A549 treated with AZD9567 at 1 μM for 4 hours (cell line): ENCODE data around the gene SDHA. TPM values are rescaled to one million over a fixed set of nuclear protein-coding genes. Genes with fewer than 3 reads are reported as not detected.

ENCODE experiments used
- total RNA-seq: library from RNA; stranded (reverse); fragments of 200-300 nt; extraction: Qiagen RNA extraction; gene quantifications from 5 replicates; pipeline ENCODE4 v1.2.3, GENCODE V29; 2022; ENCODE audit not compliant: insufficient read depth

SDHA gene
- total RNA-seq: 122 to 131 TPM (median 127 TPM) in 5 replicates

DNA sequence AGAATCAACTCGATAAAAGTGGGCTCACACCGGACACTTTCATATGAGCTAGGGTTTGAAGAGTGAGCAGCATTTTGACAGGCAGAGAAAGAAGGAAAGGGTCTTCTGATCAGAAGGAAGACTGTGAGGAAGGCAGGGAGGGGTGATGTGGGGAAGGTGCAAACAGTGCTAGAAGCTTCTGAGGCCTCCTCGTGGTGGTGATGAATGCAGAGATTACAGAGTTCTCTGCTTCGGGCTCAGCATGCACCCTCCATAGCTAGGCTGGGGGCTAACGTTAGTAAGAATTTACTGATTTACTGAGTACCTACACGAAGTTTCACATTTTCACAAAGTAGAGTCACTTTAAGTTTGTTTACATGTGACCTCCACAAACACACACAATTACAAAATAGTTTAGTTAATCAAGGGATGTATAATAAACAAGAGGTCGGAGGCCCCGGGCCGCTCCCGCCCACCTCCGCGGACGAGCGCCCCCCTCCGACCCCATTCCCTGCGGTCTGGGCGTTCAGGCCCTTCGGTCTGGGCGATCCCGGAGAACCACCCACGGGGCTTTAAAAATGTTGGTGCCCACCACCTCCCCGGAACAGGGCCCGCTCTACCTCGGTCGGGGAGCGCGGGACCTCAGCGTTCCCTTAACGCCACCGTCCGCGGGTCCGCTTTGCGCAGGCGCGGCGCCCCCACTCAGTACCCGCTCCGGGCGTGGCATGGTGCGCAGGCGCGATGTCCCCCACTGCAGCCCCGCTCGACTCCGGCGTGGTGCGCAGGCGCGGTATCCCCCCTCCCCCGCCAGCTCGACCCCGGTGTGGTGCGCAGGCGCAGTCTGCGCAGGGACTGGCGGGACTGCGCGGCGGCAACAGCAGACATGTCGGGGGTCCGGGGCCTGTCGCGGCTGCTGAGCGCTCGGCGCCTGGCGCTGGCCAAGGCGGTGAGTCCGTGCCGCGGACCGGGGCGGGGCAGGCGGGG, at the start of gene SDHA, which contains the start of gene CCDC127:
TSS of gene SDHA (plus strand) at position 827 of the 963 bp plus-strand sequence. CDS start at position 863, 36 bp downstream.
TSS of gene CCDC127 (minus strand) at position 660 of the 963 bp plus-strand sequence. CDS start 1,304 bp downstream, outside the sequence.

DNA sequence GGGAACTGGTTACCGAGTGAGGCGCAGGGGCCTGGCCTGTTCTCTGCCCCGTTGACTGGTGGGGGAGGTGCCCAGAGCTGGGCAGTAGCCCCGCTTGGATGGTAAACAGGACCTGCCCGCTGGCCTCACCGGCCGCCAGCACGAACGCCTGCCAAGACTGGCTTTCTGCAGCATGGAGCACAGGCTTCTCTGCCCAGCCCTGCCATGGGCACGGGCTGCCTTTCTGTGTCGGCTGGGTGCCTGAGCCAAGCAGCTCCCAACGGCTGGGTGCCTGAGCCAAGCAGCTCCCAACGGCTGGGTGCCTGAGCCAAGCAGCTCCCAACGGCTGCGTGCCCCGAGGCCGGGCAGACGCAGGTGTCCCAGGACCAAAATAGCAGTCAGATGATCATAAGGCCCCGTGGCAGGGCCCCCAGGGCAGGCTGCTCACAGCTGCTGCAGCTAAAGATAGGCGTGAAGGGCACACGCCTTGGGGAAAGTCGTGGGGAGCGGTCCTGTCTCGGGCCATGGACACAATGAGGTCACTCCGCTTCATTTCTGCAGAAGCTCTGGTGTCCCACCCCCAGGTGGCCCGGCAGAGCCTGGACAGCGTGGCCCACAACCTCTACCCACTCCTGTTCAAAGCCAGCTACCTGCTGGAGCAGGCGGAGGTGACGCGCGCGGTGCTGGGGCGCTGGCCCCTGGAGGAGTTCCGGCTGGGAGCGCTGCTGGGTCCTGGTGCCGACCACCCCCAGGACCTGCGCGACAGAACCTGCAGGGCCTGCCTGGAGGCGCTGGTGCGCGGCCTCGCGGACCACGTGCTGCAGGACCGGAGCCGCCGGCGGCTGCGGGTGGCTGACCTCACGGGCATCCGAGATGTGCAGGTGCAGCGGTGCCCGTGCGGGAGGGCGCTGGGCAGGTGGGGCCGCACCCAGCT, 26.8 kb upstream of the SDHA start, which contains the start of gene LRRC14B:
TSS of gene LRRC14B (plus strand) at position 460 of the 913 bp plus-strand sequence. CDS start at position 504, 44 bp downstream.

Other genes starting within 250 kb of the SDHA start
- gene PLEKHG4B, start 126.2 kb upstream of the SDHA start, total RNA-seq: 0.89 to 1.3 TPM (median 1.2 TPM) in 4 of 5 replicates, not detected in the other
- not detected in 5 replicates for gene LRRC14B, start 26.8 kb upstream of the SDHA start, total RNA-seq
- gene CCDC127, start 167 bp upstream of the SDHA start, total RNA-seq: 4.6 to 6.7 TPM (median 6.5 TPM) in 5 replicates
- 168 to 199 TPM (median 195 TPM) in 5 replicates for gene PDCD6, start 53.3 kb downstream of the SDHA start, total RNA-seq
- 3.3 to 4.5 TPM (median 4.1 TPM) in 5 replicates for gene AHRR, start 103.4 kb downstream of the SDHA start, total RNA-seq
- gene EXOC3, start 224.9 kb downstream of the SDHA start, total RNA-seq: 29.4 to 32.5 TPM (median 32.1 TPM) in 5 replicates